T1000 (cell line): ENCODE measurements around the gene RAB37.

Experiments used
- DNase-seq: peaks from one replicate; lab custom pipeline; 2025; ENCODE audit warnings: mixed read lengths; lab: John Stamatoyannopoulos, UW

The RAB37 gene

DNA sequence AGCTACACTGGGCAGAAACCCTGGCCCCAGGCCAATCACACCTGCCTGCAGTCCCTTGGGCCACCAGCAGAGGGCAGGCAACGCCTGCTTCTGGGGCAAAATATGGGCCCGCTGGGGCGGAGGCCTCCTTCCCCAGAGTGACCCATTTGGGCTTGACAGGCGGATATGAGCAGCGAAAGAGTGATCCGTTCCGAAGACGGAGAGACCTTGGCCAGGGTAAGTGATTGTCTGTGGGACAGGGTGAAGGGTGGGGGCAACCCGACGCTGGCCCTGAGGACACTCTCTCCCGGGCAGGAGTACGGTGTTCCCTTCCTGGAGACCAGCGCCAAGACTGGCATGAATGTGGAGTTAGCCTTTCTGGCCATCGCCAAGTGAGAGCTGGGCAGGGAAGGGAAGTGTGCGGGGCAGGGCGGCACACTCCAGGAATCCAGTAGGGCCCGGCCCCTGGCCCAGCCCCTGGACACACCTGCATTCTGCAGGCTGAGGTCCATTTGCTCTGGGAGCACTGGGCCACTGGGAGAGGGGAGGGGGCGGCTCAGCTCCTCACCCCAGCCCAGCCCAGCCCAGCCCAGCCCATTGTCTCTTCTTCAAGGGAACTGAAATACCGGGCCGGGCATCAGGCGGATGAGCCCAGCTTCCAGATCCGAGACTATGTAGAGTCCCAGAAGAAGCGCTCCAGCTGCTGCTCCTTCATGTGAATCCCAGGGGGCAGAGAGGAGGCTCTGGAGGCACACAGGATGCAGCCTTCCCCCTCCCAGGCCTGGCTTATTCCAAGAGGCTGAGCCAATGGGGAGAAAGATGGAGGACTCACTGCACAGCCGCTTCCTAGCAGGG lies 7.9 kb downstream of the RAB37 start:
- DNase-seq = peak; percentile 99

DNA sequence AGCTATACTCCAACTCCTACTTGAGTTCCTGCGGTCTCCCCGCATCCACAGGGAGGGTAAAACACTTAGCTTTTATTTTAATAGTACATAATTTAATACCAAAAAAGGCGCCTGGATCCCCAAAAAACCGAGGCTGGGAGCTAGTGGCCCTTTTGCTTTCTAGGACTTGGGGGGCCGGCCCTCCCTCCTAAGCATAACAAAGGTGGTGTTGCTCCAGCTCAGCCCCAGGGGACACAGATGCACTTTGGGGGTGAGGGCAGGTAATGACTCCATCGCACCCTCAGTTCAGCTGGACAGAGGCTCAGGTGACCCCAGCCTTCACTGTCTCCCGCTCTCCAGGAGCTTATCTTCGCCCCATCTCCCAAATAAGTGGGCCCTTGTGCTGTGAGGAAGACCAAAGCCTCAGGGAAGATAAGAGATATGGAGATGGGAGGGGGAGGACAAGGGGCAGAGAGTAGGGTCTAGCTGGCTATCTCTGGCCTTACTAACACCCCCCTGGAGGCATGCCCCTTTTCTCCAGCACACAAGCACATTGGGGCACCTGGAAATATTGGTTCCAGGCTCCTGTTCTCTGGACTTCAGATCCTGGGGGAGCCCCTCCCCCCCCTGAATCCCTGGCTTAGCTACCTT lies 8.6 kb downstream of the RAB37 start:
- DNase-seq = peak; percentile 94

DNA sequence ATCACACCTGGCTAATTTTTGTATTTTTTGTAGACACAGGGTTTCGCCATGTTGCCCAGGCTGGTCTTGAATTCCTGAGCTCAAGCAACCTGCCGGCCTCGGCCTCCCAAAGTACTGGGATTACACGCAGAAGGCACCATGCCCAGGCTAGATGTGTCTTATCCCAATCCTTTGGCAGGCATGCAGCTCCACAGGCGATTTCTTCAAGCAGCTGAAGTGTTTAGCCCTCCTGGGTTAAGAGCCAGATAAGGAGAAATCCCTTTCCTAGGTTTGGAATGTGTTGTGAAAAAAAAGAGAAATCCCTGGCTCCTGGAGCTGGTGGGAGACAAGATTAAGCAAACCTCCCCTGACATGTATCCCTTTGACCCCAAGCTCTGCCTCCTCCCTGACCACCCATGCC lies 9.3 kb downstream of the RAB37 start:
- peak; percentile 87 for DNase-seq

DNA sequence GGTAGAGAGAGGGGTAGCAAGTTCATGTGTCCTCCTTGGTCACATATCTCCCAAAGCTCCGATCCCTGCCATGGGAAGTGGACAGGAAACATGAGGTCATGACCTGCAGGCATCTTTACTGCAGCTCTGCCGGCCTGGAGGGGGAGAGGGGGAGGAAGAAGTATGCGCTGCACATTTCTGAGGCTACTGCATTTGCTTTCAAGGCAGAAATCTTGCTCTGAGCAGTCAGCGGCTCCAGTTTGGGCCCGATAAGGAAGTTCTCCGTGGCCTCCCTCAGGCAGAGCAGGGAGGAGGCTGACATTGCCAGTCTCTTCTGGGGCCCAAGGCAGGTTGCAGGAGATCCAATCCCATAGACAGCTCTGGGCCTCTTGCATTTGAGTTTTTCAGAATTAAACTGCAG lies 9.9 kb downstream of the RAB37 start:
- peak; percentile 88 for DNase-seq

DNA sequence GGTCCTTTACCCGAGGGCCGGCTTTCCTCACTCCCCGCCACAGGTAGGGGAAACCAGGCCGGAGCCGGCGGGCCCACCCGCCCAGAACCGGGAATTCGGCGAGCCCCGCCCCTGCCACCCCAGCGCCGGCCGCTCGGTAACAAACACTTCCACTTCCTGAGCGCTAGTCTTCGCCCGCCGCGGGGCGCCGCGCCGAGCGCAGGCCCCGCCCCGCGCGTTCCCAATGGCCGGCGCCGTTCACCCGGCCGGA lies 11.1 kb downstream of the RAB37 start:
- DNase-seq = no peak

DNA sequence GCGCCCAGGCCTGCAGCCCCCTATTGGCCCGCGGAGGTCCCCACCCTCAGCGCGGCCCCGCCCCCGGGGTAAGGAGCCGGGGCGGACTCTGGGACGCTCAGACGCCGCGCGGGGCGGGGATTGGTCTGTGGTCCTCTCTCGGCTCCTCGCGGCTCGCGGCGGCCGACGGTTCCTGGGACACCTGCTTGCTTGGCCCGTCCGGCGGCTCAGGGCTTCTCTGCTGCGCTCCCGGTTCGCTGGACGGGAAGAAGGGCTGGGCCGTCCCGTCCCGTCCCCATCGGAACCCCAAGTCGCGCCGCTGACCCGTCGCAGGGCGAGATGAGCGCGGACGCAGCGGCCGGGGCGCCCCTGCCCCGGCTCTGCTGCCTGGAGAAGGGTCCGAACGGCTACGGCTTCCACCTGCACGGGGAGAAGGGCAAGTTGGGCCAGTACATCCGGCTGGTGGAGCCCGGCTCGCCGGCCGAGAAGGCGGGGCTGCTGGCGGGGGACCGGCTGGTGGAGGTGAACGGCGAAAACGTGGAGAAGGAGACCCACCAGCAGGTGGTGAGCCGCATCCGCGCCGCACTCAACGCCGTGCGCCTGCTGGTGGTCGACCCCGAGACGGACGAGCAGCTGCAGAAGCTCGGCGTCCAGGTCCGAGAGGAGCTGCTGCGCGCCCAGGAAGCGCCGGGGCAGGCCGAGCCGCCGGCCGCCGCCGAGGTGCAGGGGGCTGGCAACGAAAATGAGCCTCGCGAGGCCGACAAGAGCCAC lies 11.6 kb downstream of the RAB37 start, which contains the start of gene NHERF1:
TSS of gene NHERF1 (plus strand) at position 100 of the 750 bp plus-strand sequence. CDS start at position 319, 219 bp downstream.
- peak; percentile 87 for DNase-seq

DNA sequence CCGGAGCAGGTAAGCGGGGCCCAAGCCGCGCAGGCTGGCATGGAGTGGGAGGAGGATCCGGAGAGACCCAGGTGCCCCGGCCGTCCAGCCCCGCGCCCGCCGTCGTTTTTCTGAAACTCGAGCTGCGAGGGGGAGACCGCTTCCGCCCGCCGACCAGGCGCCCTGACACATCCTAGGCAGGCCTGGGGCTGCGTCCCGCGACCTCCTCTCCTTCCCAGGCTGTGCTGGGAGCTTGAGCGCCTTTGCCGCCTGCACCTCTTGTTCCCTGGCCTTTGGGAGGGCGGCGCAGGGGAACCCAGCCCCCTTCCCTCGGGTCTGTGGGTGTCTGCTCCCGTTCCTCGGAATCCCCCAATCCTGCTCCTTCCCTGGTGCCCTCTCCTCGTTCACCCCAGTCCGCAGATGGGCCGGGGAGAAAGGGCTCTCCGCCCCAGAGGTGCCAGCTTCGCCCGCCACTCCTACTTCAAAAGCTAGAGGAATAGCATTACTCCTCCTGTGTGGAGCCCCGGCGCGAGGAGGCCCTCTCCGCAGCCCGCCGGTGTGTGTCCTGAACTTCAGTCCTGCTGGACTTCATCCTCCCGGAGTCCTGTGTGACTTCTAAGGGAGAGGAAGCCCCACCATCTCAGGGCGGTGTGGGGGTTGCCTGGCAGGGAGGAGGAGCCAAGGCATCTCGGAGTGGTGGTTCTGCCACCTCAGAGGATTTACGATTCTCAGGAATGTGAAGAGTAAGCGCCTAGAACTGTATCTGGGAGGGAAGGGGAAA lies 12.4 kb downstream of the RAB37 start:
- DNase-seq = no peak

DNA sequence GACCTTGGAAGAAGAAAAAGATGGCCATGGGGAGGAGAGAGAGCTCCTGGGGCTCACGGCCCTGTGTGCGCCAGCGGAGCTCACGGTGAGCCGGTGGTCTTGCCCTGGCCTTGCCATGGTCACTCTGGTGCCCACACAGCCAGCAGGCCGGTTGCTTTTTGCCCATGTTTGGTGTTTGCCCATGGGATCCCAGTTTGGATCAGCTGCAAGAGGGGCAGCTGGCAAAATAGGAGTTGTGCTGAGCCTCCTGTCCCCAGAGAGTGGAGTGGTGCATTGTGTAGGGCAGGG lies 12.9 kb downstream of the RAB37 start:
- no peak for DNase-seq

DNA sequence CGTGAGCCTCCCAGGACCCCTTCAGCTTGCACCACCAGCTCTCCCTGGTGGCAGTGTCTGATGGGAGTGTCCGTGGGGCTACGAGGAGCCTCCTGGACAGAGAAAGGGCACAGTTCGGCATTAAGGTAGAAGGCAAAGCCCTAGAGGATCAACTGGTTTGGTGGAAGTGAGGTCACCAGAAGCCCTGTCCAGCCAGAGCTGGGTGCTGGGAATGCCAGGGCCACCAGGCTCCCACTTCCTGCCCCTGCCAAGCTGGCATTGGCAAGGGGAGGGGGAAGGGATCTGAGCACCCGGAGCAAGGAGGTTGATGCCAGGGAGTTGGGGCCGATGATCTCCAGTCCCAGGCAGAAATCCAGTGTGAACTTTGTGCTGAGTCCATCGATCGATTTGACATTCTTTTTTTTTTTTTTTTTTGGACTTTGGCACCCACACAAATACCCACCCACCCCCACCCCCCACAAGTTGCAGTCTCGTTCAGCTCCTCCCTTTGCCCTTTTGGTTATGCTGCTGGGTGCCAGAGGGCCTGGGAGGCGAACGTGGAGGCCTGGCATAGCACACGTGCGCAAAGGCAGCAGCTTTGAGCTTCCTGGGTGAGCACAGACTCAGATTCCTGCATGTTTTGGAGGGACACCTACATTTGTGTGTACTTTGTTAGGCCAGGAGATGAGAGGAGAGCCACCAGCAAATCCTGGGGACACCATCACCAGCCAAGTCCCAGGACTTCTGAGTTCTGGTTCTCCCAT lies 13.4 kb downstream of the RAB37 start:
- DNase-seq = no peak

DNA sequence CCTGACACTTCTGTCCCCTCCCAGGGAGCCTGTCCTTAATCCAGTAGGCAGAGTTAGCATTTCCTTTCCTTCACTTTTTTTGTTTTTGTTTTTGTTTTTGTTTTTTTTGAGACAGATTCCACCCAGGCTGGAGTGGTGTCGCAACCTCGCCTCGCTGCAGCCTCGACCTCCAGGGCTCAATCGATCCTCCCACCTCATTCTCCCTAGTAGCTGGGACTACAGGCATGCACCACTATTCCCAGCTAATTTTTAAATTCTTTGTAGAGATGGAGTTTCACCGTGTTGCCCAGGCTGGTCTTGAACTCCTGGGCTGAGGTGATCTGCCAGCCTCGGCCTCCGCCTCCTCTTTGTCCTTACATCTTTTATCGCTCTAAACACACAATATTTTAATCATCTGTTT lies 15.4 kb downstream of the RAB37 start:
- DNase-seq = no peak

DNA sequence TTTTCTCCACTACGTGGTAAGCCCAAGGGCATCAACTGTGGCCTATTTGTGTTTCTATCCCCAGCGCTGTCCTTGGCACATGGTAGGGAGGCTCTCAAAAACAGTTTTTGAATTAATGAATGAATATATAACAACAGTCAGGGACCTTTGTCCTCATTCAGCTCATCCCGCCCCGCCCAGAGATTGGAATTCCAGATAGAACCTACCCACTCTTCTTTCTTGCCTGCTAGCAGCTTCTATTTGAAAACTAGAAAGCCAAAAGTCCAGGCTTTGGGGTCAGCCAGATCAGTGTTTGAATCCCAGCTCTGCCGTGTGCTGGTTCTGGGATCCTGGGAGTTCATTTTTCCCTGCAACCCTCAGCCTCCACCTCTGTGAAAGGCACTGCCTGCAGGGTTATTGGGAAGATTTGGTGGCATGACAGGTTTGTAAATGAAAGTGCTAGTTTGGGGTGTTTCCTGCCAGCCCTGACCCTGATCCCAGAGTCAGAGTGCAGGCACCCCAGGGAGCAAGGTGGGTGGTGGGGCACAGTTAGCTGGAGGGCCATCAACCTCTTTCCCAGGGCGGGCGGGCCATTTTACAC lies 15.9 kb downstream of the RAB37 start:
- no peak for DNase-seq

DNA sequence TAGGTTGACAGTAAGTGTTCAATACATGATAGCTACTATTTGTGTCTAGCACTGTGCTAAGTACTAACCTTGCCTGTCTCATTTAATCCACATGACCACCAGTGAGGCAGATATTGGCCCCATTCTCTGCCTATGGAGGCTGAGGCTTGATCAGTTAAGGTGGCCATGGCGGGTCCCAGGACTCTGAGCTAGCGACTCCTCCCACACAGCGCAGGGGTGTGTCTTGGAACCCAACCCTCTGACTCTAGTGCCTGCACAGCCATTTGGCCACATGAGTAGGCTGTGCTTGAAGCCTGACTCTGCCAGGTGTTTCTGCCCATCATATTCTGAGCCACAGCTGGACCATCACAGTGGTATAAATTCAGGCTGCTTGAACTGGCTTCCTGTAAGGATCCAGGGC lies 17.8 kb downstream of the RAB37 start:
- DNase-seq = no peak

DNA sequence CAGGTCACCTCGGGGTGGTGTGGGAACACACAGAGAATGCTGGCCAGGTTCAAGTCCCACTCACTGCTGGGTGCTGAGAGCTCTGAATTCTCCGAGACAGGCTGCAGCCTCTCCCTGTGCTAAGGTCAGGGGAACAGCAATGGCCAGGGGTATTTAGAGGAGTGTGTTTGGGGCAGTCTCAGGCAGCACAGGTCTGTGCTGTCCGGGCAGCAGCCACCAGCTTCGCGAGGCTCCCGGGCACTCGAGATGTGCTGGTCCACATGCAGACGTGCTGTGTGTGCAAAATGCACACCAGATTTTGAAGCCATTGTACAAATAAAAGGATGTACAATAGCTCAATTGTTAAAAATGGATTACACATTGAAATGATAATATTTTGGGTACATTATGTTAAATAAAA lies 18.5 kb downstream of the RAB37 start:
- no peak for DNase-seq

DNA sequence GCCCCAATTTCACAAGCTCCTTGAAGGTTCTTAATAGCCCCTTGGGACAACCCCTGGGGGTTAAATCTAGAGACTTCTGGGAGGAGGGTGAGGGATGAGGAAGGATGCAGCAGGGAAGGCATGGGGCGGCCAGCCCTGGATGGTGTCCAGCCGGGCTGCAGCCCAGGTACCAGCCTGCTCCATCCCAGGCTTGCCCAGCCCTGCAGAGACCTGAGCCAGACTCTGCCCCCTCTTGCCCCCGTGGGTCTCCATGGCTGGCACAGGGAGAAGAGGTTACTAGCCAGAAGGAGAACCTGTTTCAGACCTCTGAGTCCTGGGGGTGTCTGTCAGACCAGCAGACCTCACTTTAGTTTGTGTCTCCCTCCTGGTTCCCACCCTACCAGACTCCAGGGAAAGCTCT lies 19.8 kb downstream of the RAB37 start:
- no peak for DNase-seq

DNA sequence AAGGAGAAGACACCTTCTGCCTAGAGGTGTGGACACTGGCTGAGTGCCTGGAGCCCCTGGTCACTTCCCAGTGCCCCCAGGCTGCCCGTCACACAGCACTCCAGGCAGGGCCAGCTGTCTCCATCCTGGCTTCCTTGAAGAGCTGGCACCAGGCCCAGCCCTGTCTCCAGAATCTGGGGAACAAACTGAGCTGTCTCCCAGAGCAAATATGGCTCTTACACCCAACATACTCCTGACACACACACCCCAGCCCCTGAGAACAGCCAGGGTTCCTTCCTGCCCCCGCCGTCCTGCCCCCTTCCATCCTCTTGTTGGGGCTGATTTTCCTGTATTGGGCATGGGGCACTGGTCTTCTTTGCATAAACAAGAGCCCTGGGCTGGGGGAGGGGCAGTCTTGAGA lies 20.4 kb downstream of the RAB37 start:
- DNase-seq = no peak

DNA sequence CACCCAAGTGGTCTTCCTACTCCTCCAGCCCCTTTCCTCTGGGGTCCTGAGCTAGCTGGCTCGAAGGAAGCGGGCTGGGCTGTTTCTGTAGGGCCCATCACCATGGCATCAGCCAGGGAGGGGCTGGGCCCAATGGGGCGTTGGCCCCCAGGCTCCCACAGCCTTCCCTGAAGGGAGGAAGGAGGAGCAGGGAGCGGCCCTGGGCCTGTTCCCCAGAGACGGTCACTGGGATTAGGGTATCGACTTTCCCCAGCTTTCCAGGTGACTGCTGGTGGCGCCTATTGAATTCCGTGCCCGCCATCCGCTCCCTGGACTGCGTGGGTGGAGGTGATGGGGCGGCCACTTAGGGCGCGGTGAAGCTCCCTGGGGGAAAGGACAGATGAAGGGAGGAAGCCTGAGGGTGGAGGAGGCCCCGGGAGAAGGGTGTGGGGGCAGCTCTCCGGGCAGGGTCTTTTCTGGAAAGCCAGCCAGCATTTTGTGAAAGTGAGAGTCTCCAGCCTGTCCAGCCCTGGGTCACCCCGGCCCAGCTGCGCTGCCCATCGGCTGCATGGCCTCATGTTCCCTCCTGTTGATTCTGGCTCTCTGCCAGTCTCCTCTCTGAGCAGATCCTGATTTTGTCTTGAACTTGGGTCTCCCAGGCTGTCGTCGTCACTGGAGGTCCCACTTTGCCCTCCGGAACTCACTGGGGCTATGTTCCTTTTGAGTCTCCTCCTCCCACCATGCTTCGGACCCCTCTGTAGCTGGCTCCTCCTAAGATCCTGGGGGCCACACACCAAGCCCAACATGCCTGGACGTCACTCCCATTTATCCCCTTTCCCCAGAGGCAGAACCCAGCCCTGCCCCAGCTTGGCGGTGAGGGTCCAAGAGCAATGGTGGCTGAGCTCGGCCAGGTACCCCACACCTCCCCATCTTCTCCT lies 21.1 kb downstream of the RAB37 start:
- DNase-seq = no peak

DNA sequence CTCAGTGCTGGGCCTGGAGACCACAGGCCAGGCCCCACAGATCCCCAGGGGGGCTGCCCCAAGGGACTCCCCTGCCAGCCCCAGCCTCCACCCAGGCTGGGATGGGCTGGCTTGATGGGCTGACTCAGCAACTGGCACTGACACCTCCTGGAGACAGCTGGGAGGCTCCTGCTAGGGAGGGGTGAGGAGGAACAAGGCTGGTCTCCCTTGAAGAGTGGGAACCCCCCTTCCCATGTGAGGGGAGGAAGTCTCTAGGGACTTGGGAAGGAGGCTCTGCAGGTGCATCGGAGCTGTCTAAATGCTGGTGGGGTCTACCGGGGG lies 21.8 kb downstream of the RAB37 start:
- no peak for DNase-seq

DNA sequence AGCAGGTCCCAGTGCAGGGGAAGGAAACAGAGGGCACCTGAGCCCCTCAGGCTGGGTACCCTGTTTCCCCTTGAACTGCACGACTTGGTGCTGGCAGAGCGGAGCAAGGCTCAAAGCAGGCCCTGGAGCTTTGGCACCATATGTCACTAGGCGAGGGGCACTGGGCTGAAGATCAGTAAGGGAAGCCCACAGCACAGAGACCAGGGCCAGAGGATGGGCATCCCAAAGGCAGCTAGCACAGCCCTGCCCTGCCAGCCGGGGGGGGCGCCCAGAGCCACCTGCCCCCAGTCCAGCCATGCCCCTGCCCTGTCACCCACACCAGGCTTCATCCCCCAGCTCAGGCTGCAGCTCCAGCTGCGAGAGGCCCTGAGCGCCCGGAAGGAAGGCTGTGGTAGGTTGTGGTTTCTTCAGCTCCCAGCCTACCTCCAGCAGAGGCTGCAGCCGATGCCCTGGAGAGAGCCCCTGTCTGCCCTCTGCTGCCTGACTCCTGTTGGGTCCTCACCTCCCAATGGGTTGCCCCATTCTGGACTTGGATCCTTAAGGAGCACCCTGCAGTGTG lies 22.3 kb downstream of the RAB37 start:
- no peak for DNase-seq

DNA sequence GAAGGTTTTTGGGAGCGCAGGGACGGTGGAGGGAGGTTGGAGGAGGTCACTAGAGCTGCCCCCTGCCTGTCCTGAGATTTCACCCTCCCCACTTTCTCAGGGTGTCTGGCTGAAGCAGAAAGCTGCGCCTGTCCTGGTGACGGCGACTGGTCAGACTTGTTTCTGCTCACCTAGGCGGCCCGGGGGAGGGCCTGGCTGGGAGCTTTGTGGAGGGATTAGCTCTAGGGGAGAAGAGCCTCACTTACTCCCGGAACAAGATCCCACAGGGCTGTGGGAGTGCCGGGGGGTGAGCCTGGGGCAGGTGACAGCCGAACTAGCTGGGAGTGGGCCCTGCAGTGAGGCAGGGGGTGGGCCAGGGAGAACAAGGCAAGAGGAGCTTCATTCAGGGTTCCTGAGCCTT lies 22.9 kb downstream of the RAB37 start:
- no peak for DNase-seq

DNA sequence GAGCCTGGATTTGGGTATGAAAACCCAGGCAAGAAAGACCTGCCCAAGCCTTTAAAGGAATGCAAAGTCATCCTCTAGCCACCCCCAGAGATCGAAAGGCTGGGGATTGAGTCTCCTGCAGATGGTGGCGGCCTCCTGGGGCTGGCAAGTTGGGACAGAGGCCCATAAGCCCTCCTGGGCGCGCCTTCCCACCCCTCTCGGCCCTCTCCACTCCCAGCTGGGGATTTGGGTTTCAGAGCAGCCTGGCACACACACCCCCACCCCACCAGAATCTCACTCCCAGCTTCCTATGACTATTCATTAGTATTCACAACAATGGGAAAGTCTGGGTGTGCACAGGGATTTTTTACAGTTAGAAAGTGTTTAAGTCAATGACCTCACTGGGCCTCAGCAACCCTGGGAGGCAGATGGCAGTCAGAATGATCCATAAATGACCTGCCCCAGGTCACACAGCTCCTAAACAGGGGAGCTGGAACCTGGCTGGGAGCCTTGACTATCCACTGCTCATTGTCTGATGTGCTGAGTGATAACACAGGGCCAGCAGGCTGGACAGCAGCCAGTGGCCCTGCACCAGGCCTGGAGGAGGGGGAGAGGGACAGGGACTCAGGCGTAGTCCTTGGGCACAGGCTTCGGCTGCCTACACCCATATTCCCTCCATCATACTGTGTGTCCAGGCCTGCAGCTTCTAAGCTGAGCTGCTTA lies 23.5 kb downstream of the RAB37 start:
- no peak for DNase-seq
